K562 (cell line): ENCODE measurements around the gene SGK1. TPM values are rescaled to one million over a fixed set of nuclear protein-coding genes. Genes with fewer than 3 reads are reported as not detected.

Experiments used
- ATAC-seq: fragments of 200-7000 bp; cut with Tn5 transposase; 3 replicates; pipeline ENCODE4 v1.9.1; 2020; ENCODE audit warnings: moderate library complexity
- BruUV-seq: library from RNA; stranded (reverse); fragments of 400-500 nt; replicated peaks from 2 replicates; lab custom pipeline; 2021; lab: Mats Ljungman, UMichigan
- CTCF ChIA-PET: fragments of 300-600 bp; formaldehyde crosslinking; extraction: SDS; loops from one replicate; lab custom pipeline; 2021; ENCODE audit warnings: low intra/inter-chr PET ratio; lab: Yijun Ruan, JAX
- POLR2A ChIA-PET: fragments of 300-600, 350-650 bp; sonication (Branson Sonifier 250); formaldehyde crosslinking; extraction: SDS; loops from one replicate; lab custom pipeline; 2021; ENCODE audit warnings: antibody characterized with exemption, inconsistent platforms; lab: Yijun Ruan, JAX
- DNase-seq, 4 experiments: peaks; one replicate each; pipeline versions ENCODE4 v3.0.0 to v3.0.0-alpha.2; 2011 to 2018; ENCODE audit warnings: low spot score in 3 of 4, mixed read lengths in 3 of 4; ENCODE audit errors: extremely low read depth in 1 of 4
- FAIRE-seq: peaks from 2 replicates; lab custom pipeline; 2011; peaks lifted over from hg19 to GRCh38; lab: Jason Lieb, UNC
- H2AFZ ChIP-seq: 2 replicates; pipeline ENCODE4 v1.6.0; 2011; ENCODE audit warnings: low read depth, low read length, control low read depth, inconsistent platforms
- H3K27ac ChIP-seq: fragments of 200-600 bp; 3 replicates; pipeline ENCODE4 v1.8.0; 2011; ENCODE audit warnings: low read depth, mild to moderate bottlenecking, control low read depth, inconsistent platforms, low read length, moderate library complexity, mixed read lengths; ENCODE audit errors: extremely low read depth
- H3K27me3 ChIP-seq, 2 experiments: fragments of 300-600 bp in 1 of 2; 2 replicates in 1 of 2; 3 replicates in 1 of 2; pipeline versions ENCODE4 v1.6.0 to v1.8.0; 2011; ENCODE audit warnings: inconsistent platforms in 2 of 2, low read length in 2 of 2, mild to moderate bottlenecking in 1 of 2, mixed read lengths in 1 of 2, moderate library complexity in 1 of 2; ENCODE audit not compliant: control insufficient read depth in 2 of 2, insufficient read depth in 2 of 2
- H3K36me3 ChIP-seq: fragments of 300-600 bp; 3 replicates; pipeline ENCODE4 v1.8.0; 2011; ENCODE audit warnings: mild to moderate bottlenecking, low read length, inconsistent platforms; ENCODE audit not compliant: control insufficient read depth, insufficient read depth
- H3K4me1 ChIP-seq, 2 experiments: fragments of 200-600 bp in 1 of 2; replicated peaks in 1 of 2; 2 replicates in 1 of 2; 3 replicates in 1 of 2; pipeline versions ENCODE4 v1.5.1 to v1.8.0; 2011; ENCODE audit warnings: inconsistent platforms in 2 of 2, low read length in 2 of 2, mild to moderate bottlenecking in 1 of 2, mixed read lengths in 1 of 2, moderate library complexity in 1 of 2; ENCODE audit not compliant: control insufficient read depth in 2 of 2, insufficient read depth in 2 of 2
- H3K4me2 ChIP-seq: 2 replicates; pipeline ENCODE4 v1.6.1; 2011; ENCODE audit warnings: low read length, control low read depth, inconsistent platforms, mixed read lengths; ENCODE audit not compliant: insufficient read depth
- H3K4me3 ChIP-seq: fragments of 200-600 bp; sonication (generic), shearing (Covaris generic); 2 replicates; pipeline ENCODE4 v1.5.1; 2016; ENCODE audit warnings: control low read depth, inconsistent platforms
- H3K79me2 ChIP-seq: fragments of 200-600 bp; 3 replicates; pipeline ENCODE4 v1.8.0; 2011; ENCODE audit warnings: low read length, inconsistent platforms; ENCODE audit not compliant: control insufficient read depth, insufficient read depth
- H3K9ac ChIP-seq, 2 experiments: 2 replicates each; pipeline versions ENCODE4 v1.6.0 to v1.6.1; 2011; ENCODE audit warnings: low read depth in 2 of 2, low read length in 2 of 2, control low read depth in 1 of 2, inconsistent platforms in 1 of 2, mild to moderate bottlenecking in 1 of 2, mixed read lengths in 1 of 2; ENCODE audit not compliant: insufficient read depth in 1 of 2
- H3K9me1 ChIP-seq: one replicate; pipeline ENCODE4 v1.6.0; 2011; ENCODE audit warnings: inconsistent platforms, mild to moderate bottlenecking, low read length, moderate library complexity; ENCODE audit not compliant: control insufficient read depth, insufficient read depth
- H3K9me3 ChIP-seq: replicated peaks from 2 replicates; pipeline ENCODE4 v1.5.1; 2011; ENCODE audit warnings: low read depth, low read length, inconsistent platforms; ENCODE audit not compliant: control insufficient read depth, insufficient read depth
- H4K20me1 ChIP-seq: replicated peaks from 2 replicates; pipeline ENCODE4 v1.6.1; 2011; ENCODE audit warnings: low read length, inconsistent platforms, mixed read lengths; ENCODE audit not compliant: control insufficient read depth, insufficient read depth
- CEBPB ChIP-seq: fragments of 450-650 bp; IDR thresholded peaks from 2 replicates; pipeline ENCODE4 v1.6.1; 2016; ENCODE audit warnings: missing genetic modification characterization, missing compliant biosample characterization
- CREB5 ChIP-seq: fragments of 250-450 bp; sonication (Bioruptor Pico); IDR thresholded peaks from 2 replicates; pipeline ENCODE4 v1.5.0; 2020; ENCODE audit warnings: mild to moderate bottlenecking
- CSDE1 ChIP-seq, 2 experiments: fragments of 450-650 bp; IDR thresholded peaks; 2 replicates each; pipeline ENCODE4 v1.6.1; 2016; ENCODE audit warnings: mild to moderate bottlenecking in 1 of 2
- DDX20 ChIP-seq: fragments of 450-650 bp; IDR thresholded peaks from 2 replicates; pipeline ENCODE4 v1.6.1; 2016; ENCODE audit warnings: missing genetic modification characterization, low read depth, mild to moderate bottlenecking, missing compliant biosample characterization, moderate library complexity
- DPF2 ChIP-seq: fragments of 450-650 bp; IDR thresholded peaks from 2 replicates; pipeline ENCODE4 v1.6.1; 2016
- EHMT2 ChIP-seq: fragments of 450-650 bp; IDR thresholded peaks from 2 replicates; pipeline ENCODE4 v1.6.1; 2018; ENCODE audit warnings: antibody characterized with exemption
- ERF ChIP-seq: fragments of 450-650 bp; formaldehyde crosslinking; IDR thresholded peaks from 2 replicates; pipeline ENCODE4 v1.4.0; 2020; ENCODE audit warnings: mild to moderate bottlenecking, mixed read lengths
- ETV5 ChIP-seq: sonication (generic); formaldehyde crosslinking; IDR thresholded peaks from 2 replicates; pipeline ENCODE4 v1.4.0; 2020; ENCODE audit warnings: low read depth, mild to moderate bottlenecking, missing genetic modification reagents
- JUND ChIP-seq, 2 experiments: IDR thresholded peaks; 2 replicates in 1 of 2; 3 replicates in 1 of 2; pipeline ENCODE4 v1.6.1; 2011; ENCODE audit warnings: borderline replicate concordance in 2 of 2, low read depth in 2 of 2, low read length in 2 of 2, improper control_type of control experiment in 1 of 2, missing biosample characterization in 1 of 2, missing genetic modification characterization in 1 of 2, missing genetic modification reagents in 1 of 2
- NBN ChIP-seq: fragments of 450-650 bp; IDR thresholded peaks from 2 replicates; pipeline ENCODE4 v1.6.1; 2016; ENCODE audit warnings: low read depth, mild to moderate bottlenecking
- NCOA2 ChIP-seq, 2 experiments: fragments of 450-650 bp; IDR thresholded peaks; 2 replicates each; pipeline ENCODE4 v1.6.1; 2018; ENCODE audit warnings: mild to moderate bottlenecking in 2 of 2, moderate library complexity in 1 of 2; ENCODE audit not compliant: partially characterized antibody in 2 of 2
- POU5F1 ChIP-seq: fragments of 150-350 bp; IDR thresholded peaks from 2 replicates; pipeline ENCODE4 v1.6.1; 2014; ENCODE audit warnings: borderline replicate concordance, low read length, low read depth, mild to moderate bottlenecking; ENCODE audit not compliant: partially characterized antibody
- PREB ChIP-seq: sonication (generic); formaldehyde crosslinking; IDR thresholded peaks from 2 replicates; pipeline ENCODE4 v1.8.1; 2023; ENCODE audit warnings: mild to moderate bottlenecking, missing genetic modification reagents
- PRMT5 ChIP-seq: sonication (generic); formaldehyde crosslinking; IDR thresholded peaks from 2 replicates; pipeline ENCODE4 v1.5.0; 2020; ENCODE audit warnings: missing genetic modification reagents
- SMARCE1 ChIP-seq: fragments of 450-650 bp; IDR thresholded peaks from 2 replicates; pipeline ENCODE4 v1.7.1; 2016; ENCODE audit warnings: mild to moderate bottlenecking
- SOX6 ChIP-seq: fragments of 450-650 bp; IDR thresholded peaks from 2 replicates; pipeline ENCODE4 v1.6.1; 2014; ENCODE audit warnings: mild to moderate bottlenecking
- SP2 ChIP-seq: IDR thresholded peaks from 2 replicates; pipeline ENCODE4 v1.6.1; 2011; ENCODE audit warnings: mild to moderate bottlenecking, low read depth, low read length, moderate library complexity; ENCODE audit not compliant: poor library complexity, severe bottlenecking; ENCODE audit errors: extremely low read depth
- TBP ChIP-seq: optimal IDR thresholded peaks from 2 replicates; pipeline ENCODE3; 2011; ENCODE audit warnings: low read depth, low read length, improper control_type of control experiment
- TCF3 ChIP-seq: sonication (generic); formaldehyde crosslinking; IDR thresholded peaks from 2 replicates; pipeline ENCODE4 v1.4.0; 2020; ENCODE audit warnings: mild to moderate bottlenecking, missing genetic modification reagents
- ZNF12 ChIP-seq: sonication (generic); formaldehyde crosslinking; IDR thresholded peaks from 2 replicates; pipeline ENCODE4 v1.4.0; 2020; ENCODE audit warnings: mild to moderate bottlenecking, missing genetic modification reagents
- ZNF699 ChIP-seq: fragments of 250-450 bp; sonication (Bioruptor Pico); IDR thresholded peaks from 2 replicates; pipeline ENCODE4 v1.8.0; 2021; ENCODE audit warnings: mild to moderate bottlenecking, moderate library complexity; ENCODE audit not compliant: insufficient replicate concordance
- ZNF79 ChIP-seq: fragments of 250-450 bp; sonication (Bioruptor Pico); IDR thresholded peaks from 2 replicates; pipeline ENCODE4 v1.4.0; 2020; ENCODE audit warnings: low read depth, mild to moderate bottlenecking, moderate library complexity
- WGBS: fragments of 100-300 bp; shearing (Covaris generic); methylation state at CpG from one replicate; pipeline ENCODE4 v1.1.6; 2016; ENCODE audit warnings: low coverage, mixed read lengths; ENCODE audit not compliant: insufficient coverage; ENCODE audit errors: missing lambda C conversion rate; 5-methylcytosine and 5-hydroxymethylcytosine counted together
- in situ Hi-C: fragments of 300-500 bp; cut with MboI; formaldehyde crosslinking; loops from 4 replicates; pipeline ENCODE4 v1.15.0; 2018; ENCODE audit warnings: inconsistent platforms, mixed read lengths
- intact Hi-C: fragments of 100-400 bp; cut with micrococcal nuclease; formaldehyde crosslinking; loops from 2 replicates; pipeline ENCODE4 v1.14.2; 2022
- polyA plus RNA-seq, 8 experiments: library from polyadenylated mRNA; depleted of rRNA in 4 of 8; stranded (reverse) in 5 of 8; unstranded in 3 of 8; fragments of >200 nt; fragmentation: Nextera tagmentation in 2 of 8; fragmentation: Illumina TruSeq in 1 of 8; extraction: Ambion mirVana in 2 of 8; extraction: Trizol in 1 of 8; gene quantifications; 2 replicates each; pipeline versions ENCODE4 v1.2.1 to v1.2.3, GENCODE V29; 2011 to 2014; ENCODE audit warnings: inconsistent platforms in 1 of 8, missing spikeins in 1 of 8
- total RNA-seq, 7 experiments: library from RNA; depleted of rRNA in 6 of 7; stranded (reverse); fragments of >200 nt in 6 of 7; fragmentation: Illumina TruSeq in 2 of 7; extraction: Trizol in 2 of 7; gene quantifications; 2 replicates each; pipeline versions ENCODE4 v1.2.1 to v1.2.3, GENCODE V29; 2011 to 2021; ENCODE audit warnings: low replicate concordance in 1 of 7

SGK1 gene
- total and polyA plus RNA-seq, 9 of the 15 experiments (the other 6 are each of a cell fraction or from before 2014, with no cell fraction given), result 3.5 to 7.2 (median 3.9) TPM

GRCh38 chr6:134216301-134217010 is 101.5 kb downstream of the SGK1 start:
- ATAC-seq (peak; percentile 65), FAIRE-seq (peak; percentile 71), DNase-seq (peak in 2 of 4 experiments; percentile 32 to 48)
- Histone ChIP-seq H3K9me3 (no peaks in the 10 kb centered on the region), H3K9me1 (no peaks in the 10 kb centered on the region), H2AFZ (peak overlapping the region; percentile 76), H3K27me3 (no peaks in the 10 kb centered on the region), H3K79me2 (no peaks in the 10 kb centered on the region), H3K4me2 (peak overlapping the region; percentile 14; the same call in 1 of the 2 replicates), H4K20me1 (no peaks in the 10 kb centered on the region), H3K27ac (peak overlapping the region; percentile 27), H3K4me1 (peaks cover 7 to 16% of the 10 kb centered on the region in 2 experiments; a peak in 4 of 5 replicates), H3K36me3 (no peaks in the 10 kb centered on the region), H3K4me3 (no peak overlapping the region), H3K9ac (peak overlapping the region in 1 of 2 experiments; percentile 12; a peak in 1 of 4 replicates)
- in situ Hi-C loops, result no loop called here
- ChIA-PET CTCF (no interaction called here), POLR2A (no interaction called here)
- intact Hi-C loops, result no loop called here
- no TSS peak for BruUV-seq
- WGBS, result 34% methylated on average over 5 of the region's 5 CpGs
- TF ChIP-seq SP2 (no peak), ZNF699 (CRISPR knock-in tag) (no peak), ZNF79 (CRISPR knock-in tag) (no peak), ERF (CRISPR knock-in tag) (no peak), DPF2 (peak; percentile 45; the same call in 1 of the 2 replicates), EHMT2 (peak; percentile 54), ETV5 (CRISPR knock-in tag) (no peak), CSDE1 (IDR thresholded peaks at IDR 0.05) (no peak), PREB (CRISPR knock-in tag) (no peak), SMARCE1 (peak; percentile 16; the same call in 1 of the 2 replicates), CREB5 (CRISPR knock-in tag) (no peak), NCOA2 (IDR thresholded peaks at IDR 0.05; ENCODE audit: partially characterized antibody in 2 of 2) (no peak), JUND (IDR thresholded peaks at IDR 0.05; ENCODE audit: borderline replicate concordance, low read depth, low read length) (no peak), JUND (tag; IDR thresholded peaks at IDR 0.05; ENCODE audit: borderline replicate concordance, low read depth, low read length) (0 out of 3 replicates have a peak, but pooled peaks have one; percentile 40), TBP (no peak), PRMT5 (no peak), ZNF12 (CRISPR knock-in tag) (no peak), TCF3 (CRISPR knock-in tag) (peak; percentile 67), NBN (no peak), DDX20 (no peak), SOX6 (peak; percentile 90), POU5F1 (no peak), CEBPB (tag) (peak; percentile 76)
